Uterus (tissue), 2 donors: Measurements from ENCODE around the gene AKNA.

ENCODE experiments used
- CTCF ChIP-seq, 4 experiments: fragments of 200-600 bp in 2 of 4; fragments of 450-650 bp in 2 of 4; sonication (generic) in 2 of 4; IDR thresholded peaks; one replicate each; pipeline ENCODE4 v1.5.1; 2016 to 2019; ENCODE audit warnings: antibody characterized with exemption in 4 of 4, mild to moderate bottlenecking in 2 of 4, moderate library complexity in 1 of 4
- POLR2A ChIP-seq, 2 donors: fragments of 450-650 bp; IDR thresholded peaks; one replicate each; pipeline ENCODE4 v1.6.1; 2016; ENCODE audit warnings: antibody characterized with exemption in 2 of 2, mild to moderate bottlenecking in 1 of 2, moderate library complexity in 1 of 2

- TF ChIP-seq CTCF (IDR thresholded peaks at IDR 0.05), result no peak
- TF ChIP-seq POLR2A (IDR thresholded peaks at IDR 0.05), result no peak
Measured at GRCh38 chr9:114345493-114346065, 42.2 kb downstream of the AKNA start.
